CD4-positive, alpha-beta T cell treated with Interleukin-6 for 4 hours (primary cell): ENCODE measurements around the gene DHX30.
"Not testable (repeated sequence)": the region's sequence is repeated elsewhere in the genome, so short reads cannot be mapped to it uniquely, and the experiment has no call there.

Source experiments
- DNase-seq: peaks from one replicate; pipeline ENCODE4 v3.0.0-alpha.2; 2020; ENCODE audit warnings: mixed read lengths

DHX30 gene

DNA sequence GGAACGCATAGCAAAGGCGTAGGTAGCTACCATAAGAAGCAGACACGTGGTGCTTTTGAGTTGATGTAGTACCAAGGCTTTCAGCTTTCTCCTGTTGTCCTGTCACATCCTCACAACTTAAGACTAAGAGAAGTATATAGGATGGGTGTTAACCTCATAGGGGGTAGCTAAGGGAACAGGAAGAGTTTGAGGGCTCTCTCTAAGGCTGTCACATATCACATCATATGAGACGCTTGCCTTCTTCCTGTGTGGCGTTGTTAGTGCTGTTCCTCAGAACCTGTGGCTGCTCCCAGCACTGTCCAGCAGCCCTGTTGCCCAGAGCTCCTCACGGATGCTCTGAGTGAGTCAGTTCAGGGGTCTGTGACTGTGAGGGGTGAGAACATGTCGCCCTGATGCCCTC, 14.7 kb downstream of the DHX30 start:
- no peak for DNase-seq

DNA sequence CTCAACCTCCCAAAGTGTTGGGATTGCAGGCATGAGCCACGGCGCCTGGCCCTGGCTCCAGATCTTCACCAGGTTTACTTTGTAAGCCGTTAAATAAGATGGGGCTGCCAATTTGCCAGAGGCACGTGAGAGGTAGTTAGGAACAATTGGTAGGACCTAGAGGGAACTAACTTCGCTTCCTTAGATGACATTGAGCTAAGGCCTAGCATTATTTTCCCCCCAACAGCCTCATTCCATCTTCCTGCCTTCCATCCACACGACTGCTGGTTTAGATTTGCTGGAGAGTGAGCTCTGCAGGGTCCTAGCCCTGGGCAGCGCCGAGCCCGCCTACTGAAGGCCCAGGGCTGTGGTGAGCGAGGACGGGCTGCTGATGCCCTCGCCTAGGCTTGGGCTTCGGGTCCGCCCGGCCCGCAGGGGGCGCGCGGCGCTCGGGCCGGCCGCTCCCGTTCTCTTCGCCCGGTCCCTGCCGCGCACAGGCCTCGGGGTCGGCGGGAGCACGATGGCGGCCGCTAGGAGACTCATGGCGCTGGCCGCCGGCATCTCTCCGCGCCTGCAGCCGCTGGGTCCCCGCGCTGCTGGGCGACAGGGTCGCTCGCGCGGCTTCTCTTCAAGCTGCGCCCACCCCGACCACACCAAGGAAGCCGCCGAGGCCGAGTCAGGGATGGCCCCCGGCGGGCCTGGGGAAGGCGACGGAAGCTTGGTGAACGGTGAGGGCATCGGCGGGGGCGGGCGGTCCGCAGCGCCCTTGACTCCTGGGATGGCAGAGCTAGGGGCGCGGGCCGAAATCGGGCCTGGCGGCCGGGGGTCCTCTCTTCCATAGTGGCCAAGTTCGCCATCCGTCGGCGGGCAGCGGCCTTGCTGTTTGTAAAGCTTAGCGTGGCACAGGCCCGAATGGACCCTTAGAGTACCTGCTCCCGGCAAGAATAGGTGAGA, 21.9 kb downstream of the DHX30 start:
- peak; percentile 81 for DNase-seq

DNA sequence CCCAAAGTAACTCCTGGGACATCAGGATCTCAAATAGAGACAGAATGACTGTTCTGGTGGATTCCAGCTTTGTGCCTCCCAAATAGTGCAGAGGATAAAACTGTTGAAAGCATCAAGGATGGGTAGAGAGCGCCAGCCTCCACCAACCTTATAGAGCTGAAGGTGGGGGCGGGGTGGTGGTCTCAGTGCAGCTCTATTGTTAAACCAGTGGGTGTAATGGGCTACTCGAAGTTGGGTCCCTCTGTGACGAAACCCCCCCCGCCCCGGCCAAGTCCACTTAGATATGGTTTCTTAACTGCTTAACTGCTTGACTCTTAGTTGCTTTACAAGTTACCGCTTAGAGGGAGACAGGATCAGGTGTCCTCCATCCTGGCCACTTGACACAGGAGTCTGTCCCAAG, 22.7 kb downstream of the DHX30 start:
- no peak for DNase-seq

DNA sequence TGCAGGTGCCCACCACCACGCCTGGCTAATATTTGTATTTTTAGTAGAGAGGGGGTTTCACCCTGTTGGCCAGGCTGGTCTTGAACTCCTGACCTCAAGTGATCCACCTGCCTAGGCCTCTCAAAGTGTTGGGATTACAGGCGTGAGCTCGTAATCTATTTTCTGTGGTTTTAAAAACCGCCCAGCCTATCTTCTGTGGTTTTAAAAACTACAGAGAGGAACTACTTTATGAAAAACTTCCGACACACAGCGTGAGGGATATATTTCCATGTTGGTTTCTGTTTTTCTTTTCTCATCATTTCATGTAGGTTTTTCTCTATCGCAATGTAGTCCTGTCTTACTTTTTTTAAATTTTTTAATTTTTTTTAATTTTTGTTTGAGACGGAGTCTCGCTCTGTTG, 26.5 kb downstream of the DHX30 start:
- not testable (repeated sequence) for DNase-seq

DNA sequence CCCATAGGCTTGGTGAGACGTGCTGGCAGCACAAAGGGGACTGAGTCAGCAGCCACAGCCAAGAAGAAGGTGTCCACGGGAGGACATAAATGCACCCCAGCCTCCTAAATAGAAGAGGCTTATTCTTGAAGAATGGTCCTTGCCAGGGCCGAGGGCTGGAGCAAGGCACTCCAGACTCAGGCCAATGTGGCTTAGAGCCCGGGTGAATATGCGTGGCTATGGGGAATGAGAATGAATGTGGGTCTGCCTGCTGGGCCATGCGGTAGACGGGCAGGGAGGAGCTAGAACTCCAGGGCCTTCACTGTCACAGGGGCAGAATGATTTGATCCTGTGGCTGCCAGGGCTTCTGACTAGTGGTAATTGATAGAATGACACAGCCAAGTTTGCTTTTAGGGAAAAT, 34.0 kb downstream of the DHX30 start:
- no peak for DNase-seq

DNA sequence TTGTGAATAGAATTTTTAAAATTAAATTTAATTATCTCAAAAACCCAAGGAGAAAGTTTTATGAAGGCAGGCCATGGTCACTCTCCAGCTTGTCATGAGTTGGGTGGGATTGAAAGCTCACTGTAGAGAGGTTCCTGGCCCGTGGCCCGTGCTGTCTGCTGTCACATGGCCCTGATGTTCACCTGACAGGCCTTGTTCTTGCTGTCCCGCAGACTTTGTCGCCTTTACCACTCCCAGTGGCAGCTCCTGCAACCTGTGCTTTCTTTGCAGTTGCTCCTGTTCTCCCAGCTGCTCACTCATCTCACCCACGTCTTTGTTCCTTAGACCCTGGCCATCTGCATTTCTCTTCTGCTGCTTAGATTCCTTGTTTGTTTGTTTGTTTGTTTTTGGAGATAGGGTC, 35.6 kb downstream of the DHX30 start:
- DNase-seq = no peak

DNA sequence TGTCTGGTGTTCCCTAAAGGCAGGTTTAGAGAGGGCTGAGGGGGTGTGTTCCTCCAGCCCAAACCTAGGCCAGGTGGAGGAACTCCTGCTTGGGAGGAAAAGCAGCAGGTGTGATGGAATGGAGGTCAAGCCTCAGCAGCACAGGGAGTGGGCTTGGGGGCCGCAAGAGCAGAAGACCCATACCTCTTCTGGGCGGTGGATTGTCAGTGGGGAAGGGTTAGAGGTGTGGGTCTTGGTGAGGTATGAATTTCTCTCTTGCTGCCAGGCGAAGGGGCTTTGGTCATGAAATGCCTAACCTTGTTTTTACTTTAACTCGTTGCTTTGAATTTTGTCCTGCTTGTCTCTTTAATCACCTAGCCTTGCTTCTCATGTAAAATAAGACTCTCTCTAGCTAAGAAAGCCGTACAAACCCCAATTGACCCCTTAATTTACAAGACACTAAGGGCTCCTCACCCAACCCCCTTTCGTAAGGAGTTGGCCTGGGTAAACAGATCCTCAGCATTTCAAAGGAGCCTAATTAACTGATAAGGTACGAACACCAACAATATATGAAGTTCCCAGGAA, 38.9 kb downstream of the DHX30 start:
- no peak for DNase-seq

DNA sequence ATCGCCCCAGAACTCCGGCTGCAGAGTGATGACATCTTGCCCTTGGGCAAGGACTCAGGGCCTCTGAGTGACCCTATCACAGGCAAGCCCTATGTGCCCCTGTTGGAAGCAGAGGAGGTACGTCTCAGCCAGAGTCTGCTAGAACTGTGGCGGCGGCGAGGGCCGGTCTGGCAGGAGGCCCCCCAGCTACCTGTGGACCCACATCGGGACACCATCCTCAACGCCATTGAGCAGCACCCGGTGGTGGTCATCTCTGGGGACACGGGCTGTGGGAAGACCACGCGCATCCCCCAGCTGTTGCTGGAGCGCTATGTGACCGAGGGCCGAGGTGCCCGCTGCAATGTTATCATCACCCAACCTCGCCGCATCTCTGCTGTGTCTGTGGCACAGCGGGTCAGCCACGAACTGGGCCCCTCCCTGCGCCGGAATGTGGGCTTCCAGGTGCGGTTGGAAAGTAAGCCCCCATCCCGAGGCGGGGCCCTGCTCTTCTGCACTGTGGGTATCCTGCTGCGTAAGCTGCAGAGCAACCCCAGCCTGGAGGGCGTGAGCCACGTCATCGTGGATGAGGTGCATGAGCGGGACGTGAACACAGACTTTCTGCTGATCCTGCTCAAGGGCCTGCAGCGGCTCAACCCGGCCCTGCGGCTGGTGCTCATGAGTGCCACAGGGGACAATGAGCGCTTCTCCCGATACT, 43.4 kb downstream of the DHX30 start:
- DNase-seq = no peak

DNA sequence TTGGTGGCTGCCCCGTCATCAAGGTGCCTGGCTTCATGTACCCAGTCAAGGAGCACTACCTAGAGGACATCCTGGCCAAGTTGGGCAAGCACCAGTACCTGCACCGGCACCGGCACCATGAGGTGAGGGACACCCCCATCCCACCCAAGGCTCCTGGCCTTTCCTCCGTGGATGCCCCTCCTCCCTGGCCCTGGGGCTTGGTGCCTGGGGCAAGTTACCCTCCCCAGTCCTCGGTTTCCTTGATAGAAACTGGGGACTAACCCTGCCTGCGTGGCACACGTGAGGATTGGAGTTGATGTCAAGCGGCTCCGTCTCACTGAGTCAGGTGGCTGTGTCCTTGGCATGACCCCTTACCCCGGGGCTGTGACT, 43.9 kb downstream of the DHX30 start:
- DNase-seq = no peak

DNA sequence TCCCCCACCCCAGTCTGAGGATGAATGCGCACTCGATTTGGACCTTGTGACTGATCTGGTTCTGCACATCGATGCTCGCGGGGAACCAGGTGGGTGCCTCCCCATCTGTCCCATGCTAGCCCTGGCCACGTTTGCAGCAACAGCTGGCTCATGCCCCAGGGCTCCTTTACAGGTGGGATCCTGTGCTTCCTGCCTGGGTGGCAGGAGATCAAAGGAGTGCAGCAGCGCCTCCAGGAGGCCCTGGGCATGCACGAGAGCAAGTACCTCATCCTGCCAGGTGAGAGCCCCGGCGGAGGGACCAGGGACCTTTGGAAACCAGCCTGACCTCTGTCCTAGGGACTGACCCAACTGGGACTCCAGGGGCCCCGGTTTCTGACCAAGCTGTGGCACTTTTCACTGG, 44.3 kb downstream of the DHX30 start:
- DNase-seq = no peak

DNA sequence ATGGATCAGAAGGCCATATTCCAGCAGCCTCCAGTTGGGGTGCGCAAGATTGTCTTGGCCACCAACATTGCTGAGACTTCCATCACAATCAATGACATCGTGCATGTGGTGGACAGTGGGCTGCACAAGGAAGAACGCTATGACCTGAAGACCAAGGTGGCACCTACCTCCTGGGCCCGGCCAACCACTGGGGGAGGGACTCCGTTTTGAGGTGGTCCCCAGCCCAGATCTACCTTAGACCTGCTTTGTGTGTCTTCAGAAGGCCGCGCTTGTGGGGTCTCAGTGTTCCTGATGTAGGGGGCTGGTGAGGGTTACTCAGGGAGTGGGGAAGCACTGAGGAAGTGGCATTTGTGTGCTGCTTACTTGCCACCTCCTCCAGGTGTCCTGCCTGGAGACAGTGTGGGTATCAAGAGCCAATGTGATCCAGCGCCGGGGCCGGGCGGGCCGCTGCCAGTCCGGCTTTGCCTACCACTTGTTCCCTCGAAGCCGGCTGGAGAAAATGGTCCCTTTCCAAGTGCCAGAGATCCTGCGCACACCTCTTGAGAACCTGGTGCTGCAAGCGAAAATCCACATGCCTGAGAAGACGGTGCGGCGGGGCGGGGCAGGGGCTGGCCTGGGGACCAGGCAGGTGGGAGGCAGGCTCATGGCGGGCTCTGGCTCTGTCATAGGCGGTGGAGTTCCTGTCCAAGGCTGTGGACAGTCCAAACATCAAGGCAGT, 45.0 kb downstream of the DHX30 start:
- DNase-seq = no peak

DNA sequence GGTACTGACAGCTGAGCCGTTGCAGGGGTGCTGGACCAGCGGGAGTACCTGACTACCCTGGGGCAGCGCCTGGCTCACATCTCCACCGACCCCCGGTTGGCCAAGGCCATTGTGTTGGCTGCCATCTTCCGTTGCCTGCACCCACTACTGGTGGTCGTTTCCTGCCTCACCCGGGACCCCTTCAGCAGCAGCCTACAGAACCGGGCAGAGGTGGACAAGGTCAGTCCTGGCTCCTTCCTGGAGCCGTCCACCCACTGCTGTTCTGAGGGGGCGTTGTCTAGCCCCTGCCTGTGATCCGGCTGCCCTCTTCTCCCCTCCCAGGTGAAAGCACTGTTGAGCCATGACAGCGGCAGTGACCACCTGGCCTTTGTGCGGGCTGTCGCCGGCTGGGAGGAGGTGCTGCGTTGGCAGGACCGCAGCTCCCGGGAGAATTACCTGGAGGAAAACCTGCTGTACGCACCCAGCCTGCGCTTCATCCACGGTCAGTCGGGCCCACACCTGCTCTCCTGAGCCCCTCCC, 45.7 kb downstream of the DHX30 start:
- no peak for DNase-seq

DNA sequence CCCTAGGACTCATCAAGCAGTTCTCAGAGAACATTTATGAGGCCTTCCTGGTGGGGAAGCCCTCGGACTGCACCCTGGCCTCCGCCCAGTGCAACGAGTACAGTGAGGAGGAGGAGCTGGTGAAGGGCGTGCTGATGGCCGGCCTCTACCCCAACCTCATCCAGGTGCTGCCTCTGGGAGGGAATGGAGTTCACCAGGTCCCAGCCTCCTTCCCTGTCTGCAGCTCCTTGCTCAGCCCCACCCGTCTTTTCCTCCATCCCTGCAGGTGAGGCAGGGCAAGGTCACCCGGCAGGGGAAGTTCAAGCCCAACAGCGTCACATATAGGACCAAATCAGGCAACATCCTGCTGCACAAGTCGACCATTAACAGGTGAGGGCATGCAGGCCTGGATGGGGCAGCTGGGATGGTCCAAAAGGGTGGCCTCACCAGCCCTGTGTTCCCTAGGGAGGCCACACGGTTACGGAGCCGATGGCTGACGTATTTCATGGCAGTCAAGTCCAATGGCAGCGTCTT, 46.3 kb downstream of the DHX30 start:
- no peak for DNase-seq

DNA sequence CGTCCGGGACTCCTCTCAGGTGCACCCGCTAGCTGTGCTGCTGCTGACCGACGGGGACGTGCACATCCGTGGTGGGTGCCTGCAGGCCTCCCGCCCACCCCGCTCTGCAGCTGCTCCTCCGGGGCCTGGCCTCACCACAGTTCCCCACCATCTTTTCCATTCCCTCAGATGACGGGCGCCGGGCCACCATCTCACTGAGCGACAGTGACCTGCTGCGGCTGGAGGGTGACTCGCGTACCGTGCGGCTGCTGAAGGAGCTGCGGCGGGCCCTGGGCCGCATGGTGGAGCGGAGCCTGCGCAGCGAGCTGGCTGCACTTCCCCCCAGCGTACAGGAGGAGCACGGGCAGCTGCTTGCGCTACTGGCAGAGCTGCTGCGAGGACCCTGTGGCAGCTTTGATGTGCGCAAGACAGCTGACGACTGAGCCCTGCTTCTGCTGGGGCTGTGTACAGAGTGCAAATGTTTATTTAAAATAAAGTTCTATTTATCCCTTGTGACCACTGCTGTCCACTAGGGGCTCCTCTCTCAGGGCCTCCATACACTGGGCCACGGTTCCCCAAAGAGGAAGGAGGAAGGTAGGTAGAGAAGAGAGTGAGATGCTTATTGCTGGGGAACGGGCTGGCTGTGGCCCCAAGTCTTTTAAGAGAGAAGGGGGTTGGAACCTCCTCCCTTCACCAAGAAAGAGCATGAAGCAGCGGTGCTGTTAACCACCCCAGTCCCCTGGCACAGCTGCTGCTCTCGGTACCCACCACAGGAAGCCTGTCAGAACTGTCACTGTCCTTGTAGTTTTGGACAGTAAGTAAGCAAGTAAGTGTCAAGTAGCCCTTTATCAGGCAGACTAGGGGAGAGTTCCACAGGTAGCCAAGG, 47.0 kb downstream of the DHX30 start:
- no peak for DNase-seq

DNA sequence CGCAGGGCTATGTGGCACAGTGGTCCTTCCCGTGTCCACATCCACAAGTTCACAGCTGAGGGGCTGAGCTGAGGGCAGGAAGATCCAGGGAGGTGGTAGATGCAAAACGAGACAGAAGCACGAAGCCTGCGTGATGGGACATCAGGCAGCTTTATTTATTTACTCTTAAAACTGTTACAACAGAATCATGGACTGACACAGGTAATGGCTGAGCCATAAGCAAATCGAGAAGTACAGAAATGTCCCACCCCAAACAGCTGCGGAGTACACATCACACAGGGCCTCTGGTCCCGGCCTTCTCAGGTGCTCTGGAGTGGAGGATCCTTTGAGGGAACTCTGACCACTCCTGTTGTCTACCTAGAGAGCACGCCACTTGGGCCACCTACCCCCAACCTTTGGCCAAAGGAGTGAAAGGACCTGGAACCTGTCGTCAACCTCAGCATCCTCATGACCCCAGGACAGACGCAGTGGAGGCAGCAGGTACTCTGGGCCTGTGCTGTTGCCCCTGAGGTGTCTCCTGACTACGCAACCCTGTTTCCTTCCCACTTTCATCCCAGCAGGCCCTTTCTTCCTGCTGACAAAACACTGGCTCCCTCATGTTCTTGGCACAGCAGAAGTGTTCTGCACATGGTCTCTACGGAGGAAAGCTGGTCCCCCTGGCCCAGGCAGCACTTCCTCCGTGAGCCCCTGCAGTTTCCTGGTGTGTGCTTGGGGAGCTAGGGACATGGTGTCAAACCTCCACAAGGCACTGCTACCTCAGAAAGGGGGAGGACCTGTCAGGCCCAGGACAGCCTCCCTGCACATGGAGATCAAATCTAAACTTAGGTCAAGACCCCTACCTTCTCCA, 47.8 kb downstream of the DHX30 start:
- no peak for DNase-seq

DNA sequence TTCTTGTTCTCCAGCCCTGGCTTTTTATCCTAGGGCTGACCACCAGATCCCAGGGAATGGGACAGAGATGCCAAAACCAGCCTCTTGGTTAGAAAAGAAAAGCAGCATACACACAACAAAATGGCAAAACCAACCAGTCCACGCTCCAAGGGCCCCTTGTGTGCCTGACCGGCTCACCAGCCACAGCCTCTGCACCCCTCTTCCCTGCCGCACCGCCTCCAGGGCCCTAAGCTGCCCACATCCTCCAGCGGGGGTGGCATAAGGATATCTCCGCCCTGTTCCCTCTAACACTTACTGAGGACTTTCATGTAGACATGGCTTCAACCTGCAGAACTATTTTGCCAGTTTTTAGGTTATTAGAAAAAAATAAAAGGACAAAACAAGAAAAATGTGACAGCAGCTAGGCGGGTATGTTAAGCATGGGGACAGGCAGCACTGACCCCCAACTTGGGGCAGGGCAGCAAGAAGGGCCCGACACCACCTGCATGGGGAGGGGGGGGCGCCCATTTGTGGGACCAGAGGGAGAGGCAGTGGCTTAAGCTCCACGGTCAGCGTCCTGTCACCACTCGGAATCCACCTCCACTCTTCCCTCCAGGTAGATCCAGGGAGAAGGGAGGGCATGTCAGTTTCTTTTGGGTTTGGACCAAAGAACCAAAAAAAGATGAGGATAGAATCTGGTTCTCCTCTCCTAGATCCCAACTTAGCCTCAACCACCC, 49.1 kb downstream of the DHX30 start:
- no peak for DNase-seq

DNA sequence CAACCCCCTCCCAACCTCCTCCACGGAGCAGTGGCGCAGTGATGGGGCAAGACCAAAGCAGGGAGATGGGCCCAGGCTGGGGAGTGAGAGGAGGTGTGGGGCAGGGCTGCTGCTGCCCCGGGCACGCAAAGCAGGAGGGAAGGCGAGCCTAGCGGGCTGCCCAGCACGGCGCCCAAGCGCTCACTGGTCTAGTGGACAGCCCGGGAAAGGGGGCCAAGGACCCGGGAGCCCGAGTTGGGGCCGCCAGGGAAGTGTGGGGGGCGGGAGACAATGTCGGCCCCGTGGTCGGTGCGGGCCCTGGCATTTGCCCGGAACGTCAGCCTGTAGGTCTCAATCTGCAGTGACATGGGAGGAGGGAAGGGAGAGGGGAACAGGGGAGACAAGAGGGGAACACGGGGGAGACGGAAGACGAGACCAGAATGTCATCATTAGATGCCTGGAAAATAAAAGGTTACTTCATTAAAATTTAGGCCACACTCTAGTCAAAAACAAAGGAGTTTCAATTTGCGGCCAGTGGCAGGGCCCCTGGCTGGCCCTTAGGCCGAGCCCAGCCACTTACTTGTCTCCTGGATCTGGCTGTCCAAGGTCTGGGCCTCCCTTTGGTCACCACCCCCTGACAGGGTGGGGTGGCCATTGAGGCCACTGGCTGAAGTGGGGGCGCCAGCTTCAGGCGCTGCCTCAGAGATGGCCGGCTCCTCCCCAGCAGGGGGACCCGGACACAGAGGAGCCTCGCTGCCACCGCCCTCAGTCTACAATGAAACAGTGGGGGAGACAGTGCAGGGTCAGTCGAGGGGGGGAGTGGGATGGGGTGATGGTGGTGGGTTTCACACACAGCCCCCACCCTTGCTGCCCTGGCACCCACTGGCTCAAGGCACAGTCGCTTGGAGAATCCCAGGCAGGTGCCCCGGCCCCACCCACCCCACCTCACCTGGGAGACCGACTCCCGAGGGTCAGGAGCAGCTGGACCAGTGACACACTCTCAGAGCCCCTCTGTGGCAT, 50.0 kb downstream of the DHX30 start:
- no peak for DNase-seq

DNA sequence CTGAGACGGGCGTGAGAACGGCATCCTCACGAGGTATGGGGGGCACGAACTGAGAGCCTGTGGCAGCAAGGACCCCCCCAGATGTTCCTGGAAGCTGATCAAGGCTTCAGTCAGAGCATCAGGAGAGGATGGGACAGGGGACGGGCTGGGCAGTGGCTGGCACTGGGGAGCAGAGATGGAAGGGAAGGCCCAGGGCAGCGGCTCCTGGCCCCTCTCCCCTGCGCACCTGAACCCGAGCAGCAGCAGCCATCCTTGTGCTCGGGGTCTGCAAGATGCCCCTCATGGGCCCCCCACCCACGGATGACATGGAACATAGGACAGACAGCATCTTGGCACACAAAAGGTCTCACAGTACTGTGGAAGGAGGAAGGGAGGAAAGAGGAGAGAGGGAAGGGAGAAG, 51.3 kb downstream of the DHX30 start:
- DNase-seq = no peak
